IPS DF 6.9 (cell line): ENCODE results near the gene LRRFIP2.
"Not testable (repeated sequence)": the region's sequence is repeated elsewhere in the genome, so short reads cannot be mapped to it uniquely, and the experiment has no call there.

Experiments
- DNase-seq: peaks from one replicate; pipeline ENCODE4 v3.0.0-alpha.2; 2013; ENCODE audit warnings: low read depth, low spot score
- H3K27ac ChIP-seq: one replicate; pipeline ENCODE4 v1.5.1; 2013; ENCODE audit warnings: low read length, control low read depth
- H3K27me3 ChIP-seq: 2 replicates; pipeline ENCODE4 v1.6.1; 2013; ENCODE audit warnings: mild to moderate bottlenecking, low read length; ENCODE audit not compliant: control insufficient read depth, insufficient read depth
- H3K36me3 ChIP-seq: 2 replicates; pipeline ENCODE4 v1.6.1; 2013; ENCODE audit warnings: low read length; ENCODE audit not compliant: control insufficient read depth, insufficient read depth
- H3K4me1 ChIP-seq: 2 replicates; pipeline ENCODE4 v1.6.1; 2013; ENCODE audit warnings: low read length; ENCODE audit not compliant: control insufficient read depth, insufficient read depth
- H3K4me3 ChIP-seq: 2 replicates; pipeline ENCODE4 v1.5.1; 2013; ENCODE audit warnings: mild to moderate bottlenecking, low read length
- H3K9me3 ChIP-seq: 2 replicates; pipeline ENCODE4 v1.6.1; 2013; ENCODE audit warnings: low read length, inconsistent platforms; ENCODE audit not compliant: control insufficient read depth, insufficient read depth
- WGBS: extraction: QIAGEN DNeasy Blood & Tissue Kit; methylation state at CpG from one replicate; pipeline ENCODE4 v1.1.7; 2013; ENCODE audit warnings: mixed read lengths, missing lambda C conversion rate; ENCODE audit not compliant: insufficient read length, insufficient coverage; 5-methylcytosine and 5-hydroxymethylcytosine counted together

Gene LRRFIP2

GRCh38 chr3:37054370-37054769 is 120.0 kb downstream of the LRRFIP2 start:
- Histone ChIP-seq H3K27me3 (no peaks in the 10 kb centered on the region), H3K4me3 (no peak overlapping the region), H3K27ac (no peak overlapping the region), H3K36me3 (peaks cover 9% of the 10 kb centered on the region; the same call in 1 of the 2 replicates), H3K4me1 (no peaks in the 10 kb centered on the region), H3K9me3 (no peaks in the 10 kb centered on the region)
- no peak for DNase-seq
- WGBS: no CpG with 5 or more reads among the region's 3 CpGs

- Histone ChIP-seq H3K4me1 (no peaks in the 10 kb centered on the region), H3K27ac (no peak overlapping the region), H3K4me3 (no peak overlapping the region), H3K36me3 (peaks cover 15% of the 10 kb centered on the region; the same call in 1 of the 2 replicates), H3K27me3 (no peaks in the 10 kb centered on the region), H3K9me3 (no peaks in the 10 kb centered on the region)
- DNase-seq: no peak
- no CpG with 5 or more reads among the region's 2 CpGs for WGBS
Observed at GRCh38 chr3:37053753-37054152, 120.6 kb downstream of the LRRFIP2 start.

GRCh38 chr3:37053337-37053736 is 121.0 kb downstream of the LRRFIP2 start:
- no peaks in the 10 kb centered on the region for H3K4me1 ChIP-seq
- H3K36me3 ChIP-seq: peaks cover 17% of the 10 kb centered on the region; the same call in 1 of the 2 replicates
- no CpG with 5 or more reads among the region's 6 CpGs for whole genome bisulfite sequencing
- no peak overlapping the region for H3K27ac ChIP-seq
- no peak overlapping the region for H3K4me3 ChIP-seq
- H3K9me3 ChIP-seq: no peaks in the 10 kb centered on the region
- DNase-seq: no peak
- no peaks in the 10 kb centered on the region for H3K27me3 ChIP-seq

GRCh38 chr3:37052860-37053259 is 121.5 kb downstream of the LRRFIP2 start:
- Histone ChIP-seq H3K27me3 (no peaks in the 10 kb centered on the region), H3K36me3 (peaks cover 17% of the 10 kb centered on the region; the same call in 1 of the 2 replicates), H3K4me3 (no peak overlapping the region), H3K4me1 (no peaks in the 10 kb centered on the region), H3K9me3 (no peaks in the 10 kb centered on the region), H3K27ac (no peak overlapping the region)
- DNase-seq: no peak

GRCh38 chr3:37050282-37050681 is 124.1 kb downstream of the LRRFIP2 start:
- no peak overlapping the region for H3K4me3 ChIP-seq
- no peaks in the 10 kb centered on the region for H3K27me3 ChIP-seq
- no peak for DNase-seq
- H3K4me1 ChIP-seq: no peaks in the 10 kb centered on the region
- no CpG with 5 or more reads among the region's 1 CpG for WGBS
- no peak overlapping the region for H3K27ac ChIP-seq
- no peaks in the 10 kb centered on the region for H3K9me3 ChIP-seq
- H3K36me3 ChIP-seq: peaks cover 17% of the 10 kb centered on the region; the same call in 1 of the 2 replicates

- H3K4me1 ChIP-seq, DNase-seq, H3K27ac ChIP-seq, H3K9me3 ChIP-seq, H3K4me3 ChIP-seq, H3K27me3 ChIP-seq: not testable (repeated sequence)
- peaks cover 12% of the 10 kb centered on the region; the same call in 1 of the 2 replicates for H3K36me3 ChIP-seq
- no CpG with 5 or more reads among the region's 3 CpGs for WGBS
Observed at GRCh38 chr3:37042712-37043111, 131.7 kb downstream of the LRRFIP2 start.

GRCh38 chr3:37041546-37042195 is 132.7 kb downstream of the LRRFIP2 start:
- no peaks in the 10 kb centered on the region for H3K9me3 ChIP-seq
- H3K4me3 ChIP-seq: no peak overlapping the region
- H3K36me3 ChIP-seq: peaks cover 12% of the 10 kb centered on the region; the same call in 1 of the 2 replicates
- no peak for DNase-seq
- no peak overlapping the region for H3K27ac ChIP-seq
- no CpG with 5 or more reads among the region's 1 CpG for WGBS
- no peaks in the 10 kb centered on the region for H3K27me3 ChIP-seq
- no peaks in the 10 kb centered on the region for H3K4me1 ChIP-seq

GRCh38 chr3:37040231-37040630 is 134.2 kb downstream of the LRRFIP2 start:
- Histone ChIP-seq H3K36me3 (peaks cover 12% of the 10 kb centered on the region; the same call in 1 of the 2 replicates), H3K4me3 (no peak overlapping the region), H3K27ac (no peak overlapping the region), H3K4me1 (no peaks in the 10 kb centered on the region), H3K9me3 (no peaks in the 10 kb centered on the region), H3K27me3 (no peaks in the 10 kb centered on the region)
- WGBS: no CpG with 5 or more reads among the region's 1 CpG
- no peak for DNase-seq

GRCh38 chr3:37039161-37039846 is 135.1 kb downstream of the LRRFIP2 start:
- DNase-seq: no peak
- Histone ChIP-seq H3K27me3 (no peaks in the 10 kb centered on the region), H3K36me3 (peaks cover 12% of the 10 kb centered on the region; the same call in 1 of the 2 replicates), H3K9me3 (no peaks in the 10 kb centered on the region), H3K4me1 (no peaks in the 10 kb centered on the region), H3K27ac (no peak overlapping the region), H3K4me3 (no peak overlapping the region)
- no CpG with 5 or more reads among the region's 1 CpG for WGBS

GRCh38 chr3:37037352-37037751 is 137.0 kb downstream of the LRRFIP2 start:
- Histone ChIP-seq H3K4me3 (no peak overlapping the region), H3K4me1 (no peaks in the 10 kb centered on the region), H3K9me3 (no peaks in the 10 kb centered on the region), H3K27me3 (no peaks in the 10 kb centered on the region), H3K27ac (no peak overlapping the region), H3K36me3 (peaks cover 18% of the 10 kb centered on the region; the same call in 1 of the 2 replicates)
- DNase-seq: no peak
- WGBS: no CpG with 5 or more reads among the region's 3 CpGs
